Activated CD8-positive, alpha-beta T cell treated with anti-CD3 and anti-CD28 coated beads for 36 hours (primary cell): ENCODE measurements around the gene FCMR. TPM values are rescaled to one million over a fixed set of nuclear protein-coding genes. Genes with fewer than 3 reads are reported as not detected.

Experiments
- ATAC-seq: fragments of 200-7000 bp; cut with Tn5 transposase; one replicate; pipeline ENCODE4 v1.10.0; 2021; ENCODE audit warnings: mild to moderate bottlenecking, moderate library complexity
- CTCF ChIA-PET: fragments of 350-600 bp; sonication (Branson Sonifier 250); formaldehyde crosslinking; loops from one replicate; lab custom pipeline; 2021; ENCODE audit warnings: antibody characterized with exemption; lab: Charles Lee
- POLR2A ChIA-PET: fragments of 350-600 bp; sonication (Branson Sonifier 250); formaldehyde crosslinking; loops from one replicate; lab custom pipeline; 2021; ENCODE audit warnings: antibody characterized with exemption; lab: Charles Lee
- DNase-seq: peaks from one replicate; pipeline ENCODE4 v3.0.0-alpha.2; 2020
- H3K27ac Mint-ChIP-seq: one replicate; pipeline ENCODE4 v1.8.0; 2021; ENCODE audit warnings: mild to moderate bottlenecking, mixed read lengths
- H3K27me3 Mint-ChIP-seq: one replicate; pipeline ENCODE4 v1.8.0; 2021; ENCODE audit warnings: mixed read lengths
- H3K36me3 Mint-ChIP-seq: one replicate; pipeline ENCODE4 v1.8.0; 2021; ENCODE audit warnings: low read depth, mixed read lengths
- H3K4me1 Mint-ChIP-seq: one replicate; pipeline ENCODE4 v1.8.0; 2021; ENCODE audit warnings: low read depth, mixed read lengths
- H3K4me3 Mint-ChIP-seq: one replicate; pipeline ENCODE4 v1.8.0; 2021; ENCODE audit warnings: mild to moderate bottlenecking, moderate library complexity, mixed read lengths
- H3K9me3 Mint-ChIP-seq: one replicate; pipeline ENCODE4 v1.8.0; 2021; ENCODE audit warnings: mixed read lengths
- CTCF ChIP-seq: fragments of 200-600 bp; IDR thresholded peaks from one replicate; pipeline ENCODE4 v1.8.0; 2022; ENCODE audit warnings: antibody characterized with exemption, mild to moderate bottlenecking
- intact Hi-C: fragments of 100-400 bp; cut with micrococcal nuclease; formaldehyde crosslinking; loops from one replicate; pipeline ENCODE4 v1.10.0; 2022
- total RNA-seq, 2 experiments: library from RNA; stranded (reverse); gene quantifications; one replicate each; pipeline ENCODE4 v1.2.3, GENCODE V29; 2021

Gene FCMR
- total RNA-seq, 2 experiments from 2014 or later, result 49.4 to 51.7 TPM

- ChIA-PET POLR2A (no interaction called here), CTCF (interaction anchor here (0.8 to 2.4 kb wide), 5 partner anchors 10 to 30 kb away, joined by 3 to 10 read pairs (median 3); no protein-coding TSS in a partner anchor)
- intact Hi-C loops, result no loop called here
- TF ChIP-seq CTCF, result no peak
- H3K9me3 Mint-ChIP-seq, result no peaks in the 10 kb centered on the region
- H3K4me1 Mint-ChIP-seq, result peaks cover 14% of the 10 kb centered on the region
- ATAC-seq (no peak), DNase-seq (no peak)
- H3K27ac Mint-ChIP-seq, result no peak overlapping the region
- H3K36me3 Mint-ChIP-seq, result no peaks in the 10 kb centered on the region
- no peaks in the 10 kb centered on the region for H3K27me3 Mint-ChIP-seq
- no peak overlapping the region for H3K4me3 Mint-ChIP-seq
Measured at GRCh38 chr1:206952171-206952570, 30.4 kb upstream of the FCMR start.

GRCh38 chr1:206951318-206952100 lies 29.8 kb upstream of the FCMR start:
- intact Hi-C loops, result no loop called here
- CTCF ChIA-PET, result interaction anchor here (1.0 to 2.4 kb wide), 5 partner anchors 10 to 31 kb away, joined by 3 to 10 read pairs (median 3); no protein-coding TSS in a partner anchor
- ATAC-seq, result no peak

GRCh38 chr1:206949641-206950040 lies 27.9 kb upstream of the FCMR start:
- H3K27me3 Mint-ChIP-seq, result peaks cover under 1% of the 10 kb centered on the region
- H3K27ac Mint-ChIP-seq, result no peak overlapping the region
- TF ChIP-seq CTCF, result no peak
- no peaks in the 10 kb centered on the region for H3K9me3 Mint-ChIP-seq
- no peak overlapping the region for H3K4me3 Mint-ChIP-seq
- CTCF ChIA-PET, result interaction anchor here (0.8 to 1.3 kb wide), 4 partner anchors 14 to 219 kb away, joined by 3 to 5 read pairs (median 4); no protein-coding TSS in a partner anchor
- intact Hi-C loops, result no loop called here
- no peak for DNase-seq
- POLR2A ChIA-PET, result no interaction called here
- ATAC-seq, result no peak
- H3K4me1 Mint-ChIP-seq, result peaks cover 4% of the 10 kb centered on the region
- no peaks in the 10 kb centered on the region for H3K36me3 Mint-ChIP-seq

More at GRCh38 chr1:206951318-206952100, 29.8 kb upstream of the FCMR start:
- no peak for DNase-seq
- no peak for TF ChIP-seq CTCF
- Mint-ChIP-seq H3K4me1 (peaks cover 14% of the 10 kb centered on the region), H3K9me3 (no peaks in the 10 kb centered on the region), H3K27me3 (no peaks in the 10 kb centered on the region), H3K27ac (no peak overlapping the region), H3K36me3 (no peaks in the 10 kb centered on the region), H3K4me3 (no peak overlapping the region)
- POLR2A ChIA-PET, result interaction anchor here (1.1 kb wide), 1 partner anchor 10 kb away, joined by 4 read pairs; no protein-coding TSS in a partner anchor

- CTCF ChIA-PET, result interaction anchor here (0.9 to 1.4 kb wide), 5 partner anchors 13 to 218 kb away, joined by 3 to 5 read pairs (median 4); no protein-coding TSS in a partner anchor
- POLR2A ChIA-PET, result no interaction called here
- intact Hi-C loops, result no loop called here
- DNase-seq, result no peak
- no peak for TF ChIP-seq CTCF
- Mint-ChIP-seq H3K27ac (no peak overlapping the region), H3K36me3 (no peaks in the 10 kb centered on the region), H3K9me3 (no peaks in the 10 kb centered on the region), H3K4me3 (no peak overlapping the region), H3K4me1 (no peaks in the 10 kb centered on the region), H3K27me3 (peaks cover 2% of the 10 kb centered on the region)
- no peak for ATAC-seq
Measured at GRCh38 chr1:206949208-206949607, 27.5 kb upstream of the FCMR start.

- H3K27ac Mint-ChIP-seq, result no peak overlapping the region
- H3K4me3 Mint-ChIP-seq, result no peak overlapping the region
- no peak for ATAC-seq
- H3K27me3 Mint-ChIP-seq, result peaks cover 2% of the 10 kb centered on the region
- no peak for DNase-seq
- intact Hi-C loops, result no loop called here
- POLR2A ChIA-PET, result interaction anchor here (1.3 kb wide), 1 partner anchor 17 kb away, joined by 3 read pairs; no protein-coding TSS in a partner anchor
- H3K4me1 Mint-ChIP-seq, result no peaks in the 10 kb centered on the region
- CTCF ChIA-PET, result interaction anchor here (0.7 to 1.7 kb wide), 4 partner anchors 14 to 221 kb away, joined by 3 to 9 read pairs (median 4); partner anchors contain the start of gene IL20
- TF ChIP-seq CTCF, result no peak
- H3K36me3 Mint-ChIP-seq, result no peaks in the 10 kb centered on the region
- no peaks in the 10 kb centered on the region for H3K9me3 Mint-ChIP-seq
Measured at GRCh38 chr1:206947255-206947654, 25.5 kb upstream of the FCMR start.
